ENCODE results near the gene DHH.
"Not testable (repeated sequence)": the region's sequence is repeated elsewhere in the genome, so short reads cannot be mapped to it uniquely, and the experiment has no call there.

The DHH gene
- total RNA-seq = 0.24 to 0.77 reads per million in 2 donors

GRCh38 chr12:49094160-49094974 is at the start of gene DHH:
TSS of gene DHH (minus strand) at chr12:49094801. CDS start at chr12:49094512, 289 bp downstream.
- no peak for DNase-seq

GRCh38 chr12:49144384-49144783 is 49.8 kb upstream of the DHH start:
- no peak for DNase-seq

- DNase-seq = no peak
Measured at GRCh38 chr12:49138999-49139398, 44.4 kb upstream of the DHH start.

GRCh38 chr12:49138587-49138986 is 44.0 kb upstream of the DHH start:
- DNase-seq = no peak

GRCh38 chr12:49137476-49137875 is 42.9 kb upstream of the DHH start:
- DNase-seq = no peak

GRCh38 chr12:49136997-49137396 is 42.4 kb upstream of the DHH start:
- not testable (repeated sequence) for DNase-seq

- no peak for DNase-seq
Measured at GRCh38 chr12:49133590-49133989, 39.0 kb upstream of the DHH start.

GRCh38 chr12:49133014-49133413 is 38.4 kb upstream of the DHH start:
- no peak for DNase-seq

- no peak for DNase-seq
Measured at GRCh38 chr12:49131894-49132461, 37.4 kb upstream of the DHH start.

GRCh38 chr12:49131051-49131893 is 36.7 kb upstream of the DHH start, which contains the start of gene TUBA1B:
TSS of gene TUBA1B (minus strand) at chr12:49131395. CDS start at chr12:49131300, 95 bp downstream.
- peak; percentile 85 for DNase-seq

GRCh38 chr12:49130151-49131050 is 35.8 kb upstream of the DHH start:
- peak; percentile 88 for DNase-seq

GRCh38 chr12:49129332-49130150 is 34.9 kb upstream of the DHH start:
- no peak for DNase-seq

- DNase-seq = not testable (repeated sequence)
Measured at GRCh38 chr12:49127971-49128370, 33.4 kb upstream of the DHH start.

- DNase-seq = no peak
Measured at GRCh38 chr12:49126852-49127763, 32.5 kb upstream of the DHH start.

- DNase-seq = no peak
Measured at GRCh38 chr12:49121047-49121696, 26.6 kb upstream of the DHH start.

GRCh38 chr12:49111206-49111605 is 16.6 kb upstream of the DHH start:
- DNase-seq = no peak

GRCh38 chr12:49110464-49111155 is 16.0 kb upstream of the DHH start, which contains the start of gene LMBR1L:
TSS of gene LMBR1L (minus strand) at chr12:49110847. CDS start at chr12:49110555, 292 bp downstream.
- peak; percentile 93 for DNase-seq

- DNase-seq = no peak
Measured at GRCh38 chr12:49109641-49110463, 15.3 kb upstream of the DHH start.

Measured in T-helper 9 cell (primary cell).